GM21381 (cell line): ENCODE measurements around the gene DUOXA1.
"Not testable (repeated sequence)": the region's sequence is repeated elsewhere in the genome, so short reads cannot be mapped to it uniquely, and the experiment has no call there.

Source experiments
- ATAC-seq: cut with Tn5 transposase; IDR thresholded peaks from one replicate; pipeline ENCODE4 v1.9.1; 2021; ENCODE audit warnings: mild to moderate bottlenecking, moderate library complexity; ENCODE audit not compliant: unreplicated experiment

The DUOXA1 gene

DNA sequence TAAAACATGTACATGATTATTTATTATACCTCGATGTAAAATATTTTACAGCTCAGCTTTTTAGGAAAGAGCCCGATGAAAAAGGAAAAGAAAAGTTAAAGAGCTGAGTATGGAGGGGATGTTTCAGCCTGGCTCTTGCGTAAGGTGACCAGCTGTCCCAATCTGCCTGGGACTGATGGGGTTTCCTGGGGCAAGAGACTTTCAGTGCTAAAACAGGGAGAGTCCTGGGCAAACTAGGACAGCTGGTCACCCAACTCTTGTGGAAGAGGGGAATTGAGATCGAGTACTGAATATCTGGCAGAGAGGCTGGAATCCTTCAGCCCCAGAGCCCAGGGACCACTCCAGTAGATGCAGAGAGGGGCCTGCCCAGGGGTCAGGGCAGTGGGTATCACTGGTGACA lies 36.7 kb downstream of the DUOXA1 start:
- ATAC-seq, result no peak

DNA sequence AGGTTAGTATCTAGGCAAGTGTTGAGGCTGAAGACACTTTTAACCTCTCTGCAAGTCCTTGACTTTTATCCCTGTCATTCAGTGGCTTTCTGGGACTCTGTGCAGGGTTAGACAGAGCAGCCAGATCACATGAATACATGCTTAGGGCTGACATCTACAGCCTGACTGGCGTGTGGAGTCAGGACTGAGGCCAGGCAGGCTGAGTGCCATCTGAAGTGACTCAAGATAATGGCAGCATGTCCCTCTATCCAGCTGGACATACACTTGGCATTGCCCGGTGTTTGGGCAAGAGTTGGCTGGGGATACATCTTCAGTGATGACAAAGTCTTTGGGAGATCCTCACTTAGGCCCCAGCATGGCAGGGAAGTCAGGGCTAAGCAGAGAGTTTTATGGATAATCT lies 38.1 kb downstream of the DUOXA1 start:
- no peak for ATAC-seq

DNA sequence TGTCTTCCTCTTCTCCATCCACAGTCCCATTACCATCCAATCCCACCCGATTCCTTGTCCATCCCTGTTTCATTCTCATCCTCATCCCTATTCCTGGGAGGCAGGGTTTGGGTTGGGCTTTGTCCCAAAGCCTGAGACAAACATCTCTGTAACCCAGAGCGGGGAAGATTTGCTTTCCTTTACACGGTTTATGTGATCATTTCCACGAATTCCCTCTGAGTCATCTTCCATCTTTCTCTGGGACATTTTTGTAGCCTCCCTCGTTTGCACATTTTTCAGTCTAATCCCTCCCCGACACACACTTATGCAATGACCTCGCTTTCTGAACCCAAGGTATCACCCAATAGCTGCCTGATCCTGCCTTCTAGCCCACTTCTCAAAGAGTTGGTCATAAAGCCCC lies 38.5 kb downstream of the DUOXA1 start:
- no peak for ATAC-seq

DNA sequence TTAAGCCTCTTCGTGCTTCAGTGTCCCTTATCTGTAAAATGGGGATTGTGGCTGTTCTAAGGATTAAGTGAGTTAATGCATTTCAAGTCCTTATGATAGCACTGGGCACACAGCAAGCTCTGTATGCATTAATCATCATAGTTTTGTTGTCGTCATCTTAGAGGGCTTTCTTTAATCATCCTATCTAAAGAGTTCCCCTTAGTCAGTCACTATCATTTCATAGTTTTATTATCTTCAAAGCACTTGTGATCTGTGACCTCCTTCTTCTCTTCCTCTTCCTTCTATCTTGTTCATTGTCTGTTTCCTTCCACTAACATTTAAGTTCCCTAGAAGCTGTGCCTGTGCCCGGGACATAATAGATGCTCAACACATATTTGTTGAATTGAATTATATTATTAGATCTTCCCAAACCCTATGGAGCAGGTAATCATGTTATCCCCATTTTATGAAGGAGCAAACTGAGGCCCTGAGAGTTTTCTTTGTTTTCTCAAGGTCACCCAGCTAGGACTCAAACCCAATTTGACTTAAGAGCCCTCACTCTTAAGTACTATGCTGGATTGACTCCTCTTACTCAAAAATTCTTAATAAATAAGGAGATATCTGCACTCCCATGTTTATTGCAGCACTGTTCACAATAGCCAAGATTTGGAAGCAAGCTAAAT lies 39.8 kb downstream of the DUOXA1 start:
- ATAC-seq, result no peak

DNA sequence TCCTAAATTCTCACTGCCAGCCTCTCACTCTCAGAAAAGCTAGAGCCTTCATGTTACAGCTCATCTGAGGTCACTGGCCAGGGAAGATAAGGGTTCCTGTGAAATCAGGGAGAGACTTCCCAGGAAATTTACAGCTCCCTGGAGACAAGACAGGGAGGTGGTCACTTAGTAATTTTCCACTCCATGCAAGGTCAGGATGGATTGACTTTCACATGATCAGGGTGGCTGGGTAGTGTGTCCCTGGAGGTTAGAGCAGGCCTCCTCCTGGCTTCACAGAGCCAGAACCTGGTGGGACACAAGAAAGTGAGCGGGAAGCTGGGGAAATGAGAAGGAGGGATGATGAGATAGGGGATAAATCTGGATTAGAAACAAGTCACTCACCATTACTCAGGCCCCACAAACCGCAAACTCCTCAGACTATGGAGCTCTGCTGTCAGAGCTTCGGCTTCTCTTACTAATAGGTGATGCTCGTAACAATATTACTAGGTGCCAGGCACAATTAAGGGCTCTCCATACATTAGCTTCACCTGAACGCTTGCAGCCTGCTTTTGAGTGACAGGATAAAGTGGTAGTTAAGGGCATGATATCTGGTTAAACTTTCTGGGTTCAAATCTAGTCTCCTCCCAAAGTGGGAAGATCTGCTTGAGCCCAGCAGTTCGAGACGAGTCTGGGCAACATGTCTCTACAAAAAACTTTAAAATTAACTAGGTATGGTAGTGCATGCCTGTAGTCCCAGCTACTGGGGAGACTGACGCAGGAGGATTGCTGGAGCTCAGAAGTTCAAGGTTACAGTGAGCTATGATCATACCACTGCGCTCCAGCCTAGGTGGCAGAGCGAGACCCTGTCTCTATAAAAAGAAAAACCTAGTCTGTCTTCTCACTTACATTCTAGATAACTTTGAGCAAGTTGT lies 40.6 kb downstream of the DUOXA1 start:
- no peak for ATAC-seq

DNA sequence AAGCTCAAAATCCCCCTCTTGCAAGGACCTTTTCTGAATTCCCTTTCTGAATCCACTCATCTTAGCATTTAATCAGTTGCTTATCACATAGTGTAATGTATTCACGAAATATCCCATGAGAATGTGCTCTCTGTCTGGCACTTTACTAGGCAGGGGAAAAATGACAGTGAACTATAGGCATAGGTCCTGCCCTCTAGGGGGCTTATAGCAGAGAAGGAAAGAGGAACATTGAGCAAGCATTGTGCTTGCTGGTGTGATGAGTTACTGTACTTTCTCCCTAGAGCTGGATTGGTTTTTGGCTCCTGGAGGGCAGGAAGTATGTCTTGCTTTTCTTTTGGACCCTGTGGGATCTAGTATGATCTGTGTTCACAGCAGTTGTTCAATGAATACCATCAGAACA lies 42.2 kb downstream of the DUOXA1 start:
- no peak for ATAC-seq

DNA sequence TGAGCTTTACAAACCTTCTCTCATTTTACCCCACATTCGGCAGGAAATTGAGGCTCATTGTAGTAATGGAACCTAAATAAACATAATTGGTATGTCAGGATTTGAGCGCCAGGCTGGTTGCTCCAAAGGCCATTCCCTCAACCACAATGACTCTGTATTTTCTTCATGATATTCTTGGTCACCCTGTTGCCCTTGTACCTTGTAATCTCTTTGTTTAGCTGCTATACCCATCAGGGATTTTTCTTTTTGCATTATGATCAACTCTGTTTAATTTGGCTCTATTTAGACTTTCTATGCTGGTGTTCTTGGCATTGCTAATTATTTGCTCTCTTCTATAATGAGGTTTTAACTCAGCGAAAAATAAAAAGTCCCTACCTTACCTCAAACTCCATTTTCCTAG lies 45.5 kb downstream of the DUOXA1 start:
- ATAC-seq, result no peak

DNA sequence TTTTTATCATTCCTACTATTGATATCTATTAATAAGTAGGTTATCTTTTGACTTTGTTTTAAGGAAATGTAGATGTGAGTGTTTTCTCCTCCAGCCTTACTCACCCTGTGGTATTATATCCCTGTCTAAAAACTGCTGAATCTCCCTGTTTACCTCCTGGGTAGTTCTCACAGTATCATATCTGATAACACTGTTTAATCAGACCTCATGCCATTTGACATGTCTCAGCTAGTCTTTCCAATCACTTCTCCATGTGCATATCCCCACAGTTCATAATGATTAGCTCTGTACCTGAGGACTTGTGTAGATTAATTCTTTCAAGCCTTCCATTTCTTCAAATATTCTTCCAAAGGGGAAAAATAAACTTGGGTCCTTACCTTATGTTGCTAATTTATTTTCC lies 46.5 kb downstream of the DUOXA1 start:
- no peak for ATAC-seq

DNA sequence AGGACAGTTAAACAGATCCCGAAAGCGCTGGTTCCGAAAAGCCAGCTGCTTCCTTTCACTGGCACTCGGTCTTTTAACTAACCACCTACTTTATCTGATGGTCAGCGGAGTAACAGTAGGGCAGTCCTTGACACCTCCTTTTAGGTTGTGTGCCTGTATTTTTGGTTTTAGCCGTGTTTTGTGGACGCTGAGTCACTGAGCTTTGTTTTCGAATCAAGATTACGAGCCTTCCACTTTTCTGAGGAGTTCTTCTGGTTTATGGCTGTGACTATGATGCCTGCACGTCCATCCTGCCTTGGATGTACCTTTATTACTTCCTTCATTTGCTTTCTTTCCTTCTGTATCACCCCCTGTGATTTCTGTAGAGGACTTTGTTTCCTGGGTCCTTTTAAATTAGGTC lies 47.3 kb downstream of the DUOXA1 start:
- ATAC-seq, result not testable (repeated sequence)

DNA sequence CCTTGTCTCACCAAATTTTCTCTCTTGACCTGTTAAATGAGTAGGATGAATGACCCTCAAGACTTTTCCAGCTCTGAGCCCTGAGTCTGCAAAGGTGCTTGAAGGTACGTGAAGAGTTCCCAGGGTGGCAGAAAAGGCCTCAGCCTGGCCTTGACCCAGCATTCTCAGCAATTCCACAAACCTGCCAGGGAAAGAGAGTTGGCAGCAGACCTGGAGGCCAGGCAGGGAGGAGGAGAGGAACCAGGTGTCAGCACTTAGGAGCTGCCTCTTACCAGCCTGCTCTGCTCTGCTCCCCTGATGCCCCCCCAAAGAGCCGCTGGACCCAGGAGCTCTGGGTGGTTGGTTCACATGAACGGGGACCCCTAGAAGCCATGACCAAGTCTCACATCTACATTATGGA lies 49.1 kb downstream of the DUOXA1 start:
- not testable (repeated sequence) for ATAC-seq

DNA sequence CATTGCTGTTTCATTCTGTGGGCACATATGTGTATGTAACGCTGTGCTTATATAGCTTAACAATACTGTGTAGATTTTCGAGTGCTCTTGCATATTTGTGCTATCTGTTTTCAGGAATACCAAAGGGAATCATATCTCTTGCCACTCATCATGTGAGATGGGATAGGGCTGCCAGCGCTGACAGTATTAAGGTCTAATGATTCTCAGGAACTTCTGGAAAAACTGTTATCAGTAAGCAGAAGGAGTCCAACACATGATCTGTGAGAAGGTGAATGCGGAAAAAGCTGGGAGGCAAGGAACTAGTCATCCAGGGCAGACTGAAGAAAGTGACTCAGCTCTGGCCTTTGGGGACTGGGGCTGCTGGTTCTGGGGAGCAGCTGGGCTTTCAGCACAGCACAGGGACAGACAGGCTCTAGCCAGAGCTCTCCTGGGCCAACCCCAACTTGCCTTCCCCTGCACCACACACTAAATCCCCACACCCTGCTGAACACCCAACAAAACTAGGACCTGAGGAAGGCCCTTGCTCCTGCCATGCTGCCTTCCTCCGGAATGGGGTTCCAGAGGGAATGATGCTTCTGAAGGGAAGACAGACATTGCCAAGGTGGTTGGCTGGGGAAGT lies 49.9 kb downstream of the DUOXA1 start:
- ATAC-seq, result not testable (repeated sequence)

DNA sequence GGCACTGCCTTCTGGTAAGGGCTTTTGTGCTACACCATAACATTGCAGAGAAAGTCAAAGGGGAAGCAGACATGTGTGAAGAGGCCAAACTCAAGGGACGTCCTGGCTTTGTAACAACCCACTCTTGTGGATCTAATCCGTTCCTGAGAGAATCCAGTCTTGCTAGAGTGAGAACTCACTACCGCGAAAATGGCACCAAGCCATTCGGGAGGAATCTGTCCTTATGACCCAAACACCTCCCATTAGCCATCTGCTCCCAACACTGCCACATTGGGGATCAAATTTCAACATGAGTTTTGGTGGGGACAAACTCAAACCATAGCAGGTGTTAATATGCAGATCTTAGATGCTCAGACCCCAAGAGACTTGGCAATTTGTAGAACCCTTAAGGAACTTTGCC lies 50.5 kb downstream of the DUOXA1 start:
- ATAC-seq, result not testable (repeated sequence)

DNA sequence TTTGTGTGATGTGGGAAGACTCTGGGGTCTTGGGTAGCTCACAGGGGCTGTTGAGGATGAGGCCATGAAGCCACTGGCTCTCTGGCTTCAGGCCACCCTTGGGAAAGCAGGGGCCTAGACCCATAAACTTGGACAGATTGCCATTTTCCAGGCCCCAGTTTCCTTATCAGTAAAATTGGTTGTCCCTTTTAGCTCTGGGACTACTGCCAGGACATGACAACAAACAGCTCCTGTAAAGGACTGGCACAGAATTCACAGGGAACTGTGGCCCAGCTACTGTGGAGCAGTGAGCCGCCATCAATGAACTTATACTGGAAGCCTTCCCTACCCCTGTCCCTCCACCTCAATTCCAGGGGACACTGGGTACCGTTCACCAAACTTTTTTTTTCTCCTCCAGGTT lies 52.3 kb downstream of the DUOXA1 start:
- ATAC-seq, result not testable (repeated sequence)

DNA sequence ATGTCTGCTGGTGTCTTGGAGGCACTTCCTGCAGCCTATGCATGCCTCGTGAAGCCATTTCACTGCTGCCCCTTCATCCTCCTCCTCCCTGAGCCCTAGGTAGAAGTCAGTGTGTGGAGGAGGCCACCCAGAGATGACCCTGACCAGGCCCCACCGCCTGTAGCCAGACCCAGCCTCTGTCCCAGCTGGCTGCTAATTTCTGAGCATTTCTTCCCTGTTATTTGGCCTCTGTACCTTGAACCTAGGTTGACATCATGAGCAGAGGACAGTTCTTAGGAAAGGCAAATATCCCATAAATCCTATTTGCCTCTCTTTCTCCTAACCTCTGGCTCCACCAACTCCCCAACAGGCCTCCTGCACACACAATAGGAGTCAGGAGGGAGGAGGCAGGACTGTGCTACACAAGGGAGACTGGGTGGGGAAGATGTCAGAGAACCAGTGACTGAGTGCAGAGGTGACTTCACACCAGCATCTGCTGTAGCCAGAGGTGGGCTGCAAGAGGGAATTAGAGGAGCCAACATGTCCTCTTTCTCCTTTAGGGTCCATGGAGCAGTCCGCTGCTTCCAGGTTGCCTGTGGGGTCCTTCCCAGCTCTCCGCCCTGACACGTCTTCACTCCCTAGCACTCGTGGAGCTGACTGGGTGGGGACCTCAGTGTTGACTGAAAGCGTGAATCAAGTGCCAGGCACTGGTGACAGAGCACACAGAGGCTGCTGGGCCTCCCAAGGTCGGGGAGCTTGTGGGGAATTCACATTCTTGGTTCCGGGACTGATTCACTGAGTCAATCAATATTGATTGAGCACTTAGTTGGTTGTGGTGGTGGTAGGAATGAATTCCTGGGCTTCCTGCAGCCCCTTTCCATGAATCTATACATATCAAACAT lies 54.0 kb downstream of the DUOXA1 start:
- not testable (repeated sequence) for ATAC-seq

DNA sequence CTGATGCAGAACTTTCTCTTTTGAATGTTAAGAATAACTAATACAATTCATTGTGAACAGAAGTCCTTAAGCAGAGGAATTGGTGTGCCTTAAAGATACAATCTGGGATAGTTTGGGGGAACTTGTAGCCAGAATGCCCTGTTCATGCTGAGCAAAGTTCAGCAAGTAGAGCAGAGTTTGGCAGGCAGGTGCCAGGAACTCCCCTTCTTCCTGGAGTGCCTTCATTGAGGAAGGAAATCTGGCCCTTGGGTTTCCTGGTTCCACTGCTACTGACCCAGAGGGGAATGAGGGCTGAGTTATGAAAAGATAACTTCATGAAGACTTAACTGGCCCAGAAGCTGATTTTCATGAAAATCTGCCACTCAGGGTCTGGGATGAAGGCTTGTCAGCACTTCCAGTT lies 56.1 kb downstream of the DUOXA1 start:
- not testable (repeated sequence) for ATAC-seq

DNA sequence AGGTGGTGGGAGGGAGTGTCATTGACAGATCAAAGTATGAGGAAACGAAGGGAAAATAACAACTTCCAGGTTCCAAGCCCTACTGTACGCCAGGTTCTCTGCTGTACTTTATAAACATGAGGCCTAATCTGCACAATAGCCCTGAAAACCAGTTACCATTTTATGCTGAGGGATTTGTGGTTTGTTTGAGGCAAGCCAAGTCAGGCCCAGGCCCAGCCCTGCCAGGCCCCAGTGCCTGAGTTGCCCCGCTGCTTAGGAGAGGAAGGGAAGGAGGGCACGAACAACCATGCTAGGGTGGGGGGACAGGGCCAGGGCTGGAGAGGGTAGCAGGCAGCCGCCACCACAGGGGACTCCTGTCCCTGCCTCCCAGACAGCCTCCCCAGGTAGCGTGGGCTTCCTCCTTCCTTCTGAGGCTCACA lies 59.7 kb downstream of the DUOXA1 start:
- ATAC-seq, result not testable (repeated sequence)
